ENCODE measurements around the gene SMIM24. TPM values are rescaled to one million over a fixed set of nuclear protein-coding genes. Genes with fewer than 3 reads are reported as not detected.

Gene SMIM24
- polyA plus RNA-seq, 3 donors from 2014 or later = 1.5 to 2.1 TPM; not detected in 1

- peaks cover 0 to 10% (median 4%) of the 10 kb centered on the region in 3 donors for H3K36me3 Mint-ChIP-seq
- H3K9me3 Mint-ChIP-seq = no peaks in the 10 kb centered on the region
- H3K4me1 Mint-ChIP-seq = peaks cover 16 to 23% of the 10 kb centered on the region in 2 donors
- H3K4me3 Mint-ChIP-seq = no peak overlapping the region
- no peak for DNase-seq
- H3K27me3 Mint-ChIP-seq (ENCODE audit: low read depth in 3 of 3) = peaks cover 0 to 4% (median 4%) of the 10 kb centered on the region in 3 donors
- H3K27ac Mint-ChIP-seq = peak overlapping the region in 4 of 6 donors; percentile 6 to 60 (median 38)
Measured at GRCh38 chr19:3520166-3521103, 40.1 kb upstream of the SMIM24 start.

GRCh38 chr19:3519126-3519525 is 38.8 kb upstream of the SMIM24 start:
- H3K27ac Mint-ChIP-seq = no peak overlapping the region
- no peaks in the 10 kb centered on the region for H3K9me3 Mint-ChIP-seq
- peaks cover 20 to 26% of the 10 kb centered on the region in 2 donors for H3K4me1 Mint-ChIP-seq
- H3K36me3 Mint-ChIP-seq = peaks cover 0 to 6% (median 0%) of the 10 kb centered on the region in 3 donors
- no peak overlapping the region for H3K4me3 Mint-ChIP-seq
- DNase-seq = no peak
- H3K27me3 Mint-ChIP-seq (ENCODE audit: low read depth in 3 of 3) = peaks cover 0 to 4% (median 4%) of the 10 kb centered on the region in 3 donors

GRCh38 chr19:3518659-3519058 is 38.3 kb upstream of the SMIM24 start:
- no peak for DNase-seq
- H3K27ac Mint-ChIP-seq = peak overlapping the region in 1 of 6 donors; percentile 30
- no peak overlapping the region for H3K4me3 Mint-ChIP-seq
- peaks cover 0 to 4% (median 2%) of the 10 kb centered on the region in 3 donors for H3K27me3 Mint-ChIP-seq (ENCODE audit: low read depth in 3 of 3)
- H3K36me3 Mint-ChIP-seq = peaks cover 0 to 4% (median 0%) of the 10 kb centered on the region in 3 donors
- H3K9me3 Mint-ChIP-seq = no peaks in the 10 kb centered on the region
- peaks cover 24 to 28% of the 10 kb centered on the region in 2 donors for H3K4me1 Mint-ChIP-seq

- DNase-seq = no peak
- Mint-ChIP-seq H3K4me1 (peaks cover 26 to 29% of the 10 kb centered on the region in 2 donors), H3K9me3 (no peaks in the 10 kb centered on the region), H3K36me3 (peaks cover 0 to 4% (median 0%) of the 10 kb centered on the region in 3 donors), H3K27me3 (ENCODE audit: low read depth in 3 of 3) (peaks cover 0 to 4% (median 2%) of the 10 kb centered on the region in 3 donors), H3K4me3 (no peak overlapping the region), H3K27ac (peak overlapping the region in 1 of 6 donors; percentile 30)
Measured at GRCh38 chr19:3518255-3518654, 37.9 kb upstream of the SMIM24 start.

- Mint-ChIP-seq H3K4me1 (peaks cover 26 to 29% of the 10 kb centered on the region in 2 donors), H3K4me3 (no peak overlapping the region), H3K9me3 (no peaks in the 10 kb centered on the region), H3K27me3 (ENCODE audit: low read depth in 3 of 3) (peaks cover 0 to 4% (median 2%) of the 10 kb centered on the region in 3 donors), H3K27ac (no peak overlapping the region), H3K36me3 (peaks cover 0 to 4% (median 0%) of the 10 kb centered on the region in 3 donors)
- no peak for DNase-seq
Measured at GRCh38 chr19:3517638-3518037, 37.3 kb upstream of the SMIM24 start.

- Mint-ChIP-seq H3K27ac (peak overlapping the region; percentile 22 to 91 (median 68)), H3K4me1 (peaks cover 26 to 30% of the 10 kb centered on the region in 2 donors), H3K4me3 (peak overlapping the region in 3 of 5 donors; percentile 23 to 50 (median 36)), H3K9me3 (no peaks in the 10 kb centered on the region), H3K27me3 (ENCODE audit: low read depth in 3 of 3) (peaks cover 0 to 4% (median 2%) of the 10 kb centered on the region in 3 donors), H3K36me3 (peaks cover 0 to 4% (median 0%) of the 10 kb centered on the region in 3 donors)
- DNase-seq = peak; percentile 37 to 76 (median 43)
Measured at GRCh38 chr19:3516675-3517207, 36.4 kb upstream of the SMIM24 start.

GRCh38 chr19:3515891-3516422 is 35.6 kb upstream of the SMIM24 start:
- Mint-ChIP-seq H3K4me3 (no peak overlapping the region), H3K36me3 (peaks cover 0 to 1% (median 0%) of the 10 kb centered on the region in 3 donors), H3K27me3 (ENCODE audit: low read depth in 3 of 3) (peaks cover 0 to 4% (median 2%) of the 10 kb centered on the region in 3 donors), H3K9me3 (no peaks in the 10 kb centered on the region), H3K27ac (peak overlapping the region in 3 of 6 donors; percentile 29 to 91 (median 41)), H3K4me1 (peaks cover 22 to 28% of the 10 kb centered on the region in 2 donors)
- DNase-seq = no peak

GRCh38 chr19:3514930-3515329 is 34.6 kb upstream of the SMIM24 start:
- Mint-ChIP-seq H3K4me3 (no peak overlapping the region), H3K4me1 (peaks cover 22 to 32% of the 10 kb centered on the region in 2 donors), H3K36me3 (peaks cover 0 to under 1% (median 0%) of the 10 kb centered on the region in 3 donors), H3K27me3 (ENCODE audit: low read depth in 3 of 3) (peaks cover 0 to 4% (median 0%) of the 10 kb centered on the region in 3 donors), H3K9me3 (no peaks in the 10 kb centered on the region), H3K27ac (peak overlapping the region in 1 of 6 donors; percentile 34)
- DNase-seq = no peak

- Mint-ChIP-seq H3K27ac (peak overlapping the region in 1 of 6 donors; percentile 16), H3K36me3 (peaks cover 0 to 7% (median 0%) of the 10 kb centered on the region in 3 donors), H3K9me3 (no peaks in the 10 kb centered on the region), H3K27me3 (ENCODE audit: low read depth in 3 of 3) (peaks cover 0 to 10% (median 0%) of the 10 kb centered on the region in 3 donors), H3K4me1 (peaks cover 37 to 45% of the 10 kb centered on the region in 2 donors), H3K4me3 (no peak overlapping the region)
- DNase-seq = no peak
Measured at GRCh38 chr19:3513229-3514140, 33.2 kb upstream of the SMIM24 start.

GRCh38 chr19:3512562-3513228 is 32.4 kb upstream of the SMIM24 start:
- Mint-ChIP-seq H3K27me3 (ENCODE audit: low read depth in 3 of 3) (peaks cover 0 to 13% (median 0%) of the 10 kb centered on the region in 3 donors), H3K4me3 (no peak overlapping the region), H3K27ac (no peak overlapping the region), H3K9me3 (no peaks in the 10 kb centered on the region), H3K4me1 (peaks cover 41 to 51% of the 10 kb centered on the region in 2 donors), H3K36me3 (peaks cover 0 to 7% (median 0%) of the 10 kb centered on the region in 3 donors)
- no peak for DNase-seq

- Mint-ChIP-seq H3K4me3 (no peak overlapping the region), H3K27me3 (ENCODE audit: low read depth in 3 of 3) (peaks cover 2 to 17% (median 4%) of the 10 kb centered on the region in 3 donors), H3K9me3 (no peaks in the 10 kb centered on the region), H3K27ac (peak overlapping the region in 1 of 6 donors; percentile 31), H3K36me3 (peaks cover 0 to 7% (median 0%) of the 10 kb centered on the region in 3 donors), H3K4me1 (peaks cover 45 to 56% of the 10 kb centered on the region in 2 donors)
- no peak for DNase-seq
Measured at GRCh38 chr19:3511506-3512251, 31.4 kb upstream of the SMIM24 start.

GRCh38 chr19:3510727-3511126 is 30.4 kb upstream of the SMIM24 start:
- Mint-ChIP-seq H3K27me3 (ENCODE audit: low read depth in 3 of 3) (peaks cover 8 to 22% (median 9%) of the 10 kb centered on the region in 3 donors), H3K27ac (no peak overlapping the region), H3K4me1 (peaks cover 47 to 51% of the 10 kb centered on the region in 2 donors), H3K4me3 (no peak overlapping the region), H3K9me3 (no peaks in the 10 kb centered on the region), H3K36me3 (peaks cover 0 to 7% (median 0%) of the 10 kb centered on the region in 3 donors)
- no peak for DNase-seq

Data from immature natural killer cell (primary cell).